ES-I3 (cell line): ENCODE measurements around the gene ZNF639.
"Not testable (repeated sequence)": the region's sequence is repeated elsewhere in the genome, so short reads cannot be mapped to it uniquely, and the experiment has no call there.

Experiments
- H3K36me3 ChIP-seq: 2 replicates; pipeline ENCODE4 v1.6.1; 2013; ENCODE audit warnings: mild to moderate bottlenecking, low read length, control low read depth, moderate library complexity; ENCODE audit not compliant: insufficient read depth
- H3K4me1 ChIP-seq: 2 replicates; pipeline ENCODE4 v1.6.1; 2013; ENCODE audit warnings: mild to moderate bottlenecking, control low read depth, low read length; ENCODE audit not compliant: insufficient read depth
- H3K9ac ChIP-seq: 2 replicates; pipeline ENCODE4 v1.6.1; 2013; ENCODE audit warnings: low read depth, mild to moderate bottlenecking, low read length, moderate library complexity
- H3K9me3 ChIP-seq: 2 replicates; pipeline ENCODE4 v1.6.1; 2013; ENCODE audit warnings: mild to moderate bottlenecking, low read length, moderate library complexity; ENCODE audit not compliant: control insufficient read depth, insufficient read depth

ZNF639 gene, protein sequence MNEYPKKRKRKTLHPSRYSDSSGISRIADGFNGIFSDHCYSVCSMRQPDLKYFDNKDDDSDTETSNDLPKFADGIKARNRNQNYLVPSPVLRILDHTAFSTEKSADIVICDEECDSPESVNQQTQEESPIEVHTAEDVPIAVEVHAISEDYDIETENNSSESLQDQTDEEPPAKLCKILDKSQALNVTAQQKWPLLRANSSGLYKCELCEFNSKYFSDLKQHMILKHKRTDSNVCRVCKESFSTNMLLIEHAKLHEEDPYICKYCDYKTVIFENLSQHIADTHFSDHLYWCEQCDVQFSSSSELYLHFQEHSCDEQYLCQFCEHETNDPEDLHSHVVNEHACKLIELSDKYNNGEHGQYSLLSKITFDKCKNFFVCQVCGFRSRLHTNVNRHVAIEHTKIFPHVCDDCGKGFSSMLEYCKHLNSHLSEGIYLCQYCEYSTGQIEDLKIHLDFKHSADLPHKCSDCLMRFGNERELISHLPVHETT

DNA sequence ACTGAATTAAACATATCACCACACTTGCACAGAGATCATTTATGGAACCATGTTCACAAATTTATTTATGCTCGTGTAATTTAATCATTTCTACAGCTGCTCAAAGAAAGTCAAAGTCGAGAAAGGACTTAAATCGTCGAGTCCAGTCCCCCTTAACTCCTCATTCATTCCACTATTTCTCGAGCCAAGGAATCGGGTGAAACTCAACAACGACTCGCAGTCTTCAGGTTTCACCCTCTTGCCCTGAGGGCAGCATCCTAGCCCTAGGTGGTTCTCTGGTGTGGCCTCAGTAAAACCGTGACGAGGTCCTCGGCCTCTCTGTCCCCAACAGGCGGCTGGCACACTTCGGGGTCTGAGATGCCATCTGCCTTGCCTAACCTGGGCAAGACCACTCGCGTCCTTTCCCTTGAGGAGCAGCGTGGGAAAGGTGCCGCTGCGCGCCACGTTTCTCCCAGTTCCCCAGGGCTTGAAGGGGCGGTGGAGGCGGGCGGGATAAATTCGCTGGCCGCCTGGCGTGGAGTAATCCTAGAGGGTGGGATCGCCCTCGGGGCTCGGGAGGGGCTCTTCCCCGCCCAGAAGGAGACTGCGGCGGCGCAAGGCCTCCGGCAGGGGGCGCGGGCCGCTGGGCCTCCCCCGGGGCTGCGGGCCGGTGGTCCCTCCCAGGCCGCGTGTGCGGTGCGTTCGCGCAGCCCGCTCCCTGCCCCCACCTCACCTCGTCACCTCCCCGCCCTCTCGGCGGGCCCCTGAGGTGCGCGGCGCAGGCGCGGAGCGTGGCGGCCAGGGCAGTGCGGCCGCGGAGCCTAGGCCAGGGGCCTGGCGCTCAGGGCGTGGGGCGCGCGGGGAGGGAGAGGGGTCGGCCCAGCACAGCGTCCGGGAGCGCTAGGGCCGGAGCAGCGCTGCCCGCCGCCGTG is at the start of gene ZNF639:
TSS of gene ZNF639 (plus strand) at position 746 of the 911 bp plus-strand sequence. CDS start 5,263 bp downstream, outside the sequence.
- H3K9ac ChIP-seq = peak within 1 kb of the TSS; percentile 80
- H3K4me1 ChIP-seq = no peaks in the 10 kb centered on the region
- no peaks in the 10 kb centered on the region for H3K36me3 ChIP-seq
- H3K9me3 ChIP-seq = no peaks in the 10 kb centered on the region

DNA sequence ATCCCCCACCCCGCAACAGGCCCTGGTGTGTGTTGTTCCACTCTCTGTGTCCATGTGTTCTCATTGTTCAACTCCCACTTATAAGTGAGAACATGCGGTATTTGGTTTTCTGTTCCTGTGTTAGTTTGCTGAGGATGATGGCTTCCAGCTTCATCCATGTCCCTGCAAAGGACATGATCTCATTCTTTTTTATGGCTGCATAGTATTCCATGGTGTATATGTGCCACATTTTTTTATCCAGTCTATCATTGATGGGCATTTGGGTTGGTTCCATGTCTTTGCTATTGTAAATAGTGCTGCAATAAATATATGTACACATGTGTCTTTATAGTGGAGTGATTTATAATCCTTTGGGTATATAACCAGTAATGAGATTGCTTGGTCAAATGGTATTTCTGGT is 48.4 kb upstream of the ZNF639 start:
- not testable (repeated sequence) for H3K9me3 ChIP-seq, H3K4me1 ChIP-seq, H3K9ac ChIP-seq, H3K36me3 ChIP-seq

DNA sequence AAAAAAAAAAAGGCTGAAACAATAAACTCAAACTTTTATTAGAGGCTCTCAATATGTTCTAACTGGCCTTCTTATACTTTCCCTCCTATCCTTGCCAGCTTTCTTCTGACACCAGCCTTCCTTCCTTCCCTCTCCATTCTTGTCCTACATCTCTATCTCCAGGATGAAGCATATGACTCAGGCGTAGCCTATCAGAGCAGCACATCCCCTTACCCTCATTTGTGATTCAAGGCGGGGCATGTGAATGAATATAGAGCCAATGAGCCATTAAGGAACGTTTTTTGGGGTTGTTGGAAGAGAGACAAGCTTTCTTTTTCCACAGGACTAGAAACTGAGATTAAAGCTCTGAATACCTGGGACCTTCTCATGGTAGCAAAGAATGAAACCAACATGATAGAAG is 46.8 kb upstream of the ZNF639 start:
- Histone ChIP-seq H3K9me3 (no peaks in the 10 kb centered on the region), H3K4me1 (peaks cover 7% of the 10 kb centered on the region; the same call in 1 of the 2 replicates), H3K36me3 (no peaks in the 10 kb centered on the region), H3K9ac (no peak overlapping the region)

DNA sequence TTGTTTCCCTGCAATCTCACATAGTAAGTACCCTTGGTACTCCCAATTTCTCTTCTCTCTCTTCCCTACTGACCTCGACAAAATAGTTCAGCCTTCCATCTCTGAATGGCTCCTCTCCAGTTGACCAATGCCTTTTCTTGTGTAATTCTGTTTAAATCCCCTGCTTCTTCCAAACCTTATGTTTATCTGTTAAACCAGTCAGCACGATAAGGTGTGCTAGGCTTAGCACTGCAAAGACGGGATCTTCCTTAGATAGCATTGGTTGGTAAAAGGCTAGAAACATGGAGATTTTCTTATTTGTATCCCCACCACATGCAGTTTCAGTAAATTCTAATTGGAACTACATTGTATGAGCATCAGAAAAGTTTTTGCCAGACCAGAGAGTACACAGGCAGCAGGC is 46.1 kb upstream of the ZNF639 start:
- Histone ChIP-seq H3K9me3 (no peaks in the 10 kb centered on the region), H3K9ac (no peak overlapping the region), H3K36me3 (no peaks in the 10 kb centered on the region), H3K4me1 (peaks cover 7% of the 10 kb centered on the region; the same call in 1 of the 2 replicates)

DNA sequence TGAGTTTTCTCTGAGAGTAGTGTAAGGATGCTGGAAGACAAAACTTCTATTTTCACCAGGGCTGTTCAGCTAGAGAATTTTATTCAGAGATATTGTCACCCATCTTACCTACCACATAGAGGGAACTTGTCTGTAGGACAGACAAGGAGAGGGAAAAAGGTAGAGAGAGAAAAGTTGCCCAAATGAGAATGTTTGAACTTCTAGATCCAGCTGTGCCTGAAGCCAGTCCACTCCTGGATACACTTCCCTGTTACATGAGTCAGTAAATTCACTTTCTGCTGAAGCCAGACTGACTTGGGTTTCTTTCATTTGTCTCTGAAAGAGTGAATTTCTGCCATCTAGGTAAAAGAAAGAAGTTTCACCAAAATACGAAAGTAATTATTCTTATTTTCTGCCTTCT is 44.7 kb upstream of the ZNF639 start:
- Histone ChIP-seq H3K9ac (no peak overlapping the region), H3K4me1 (peaks cover 7% of the 10 kb centered on the region; the same call in 1 of the 2 replicates), H3K9me3 (no peaks in the 10 kb centered on the region), H3K36me3 (no peaks in the 10 kb centered on the region)

DNA sequence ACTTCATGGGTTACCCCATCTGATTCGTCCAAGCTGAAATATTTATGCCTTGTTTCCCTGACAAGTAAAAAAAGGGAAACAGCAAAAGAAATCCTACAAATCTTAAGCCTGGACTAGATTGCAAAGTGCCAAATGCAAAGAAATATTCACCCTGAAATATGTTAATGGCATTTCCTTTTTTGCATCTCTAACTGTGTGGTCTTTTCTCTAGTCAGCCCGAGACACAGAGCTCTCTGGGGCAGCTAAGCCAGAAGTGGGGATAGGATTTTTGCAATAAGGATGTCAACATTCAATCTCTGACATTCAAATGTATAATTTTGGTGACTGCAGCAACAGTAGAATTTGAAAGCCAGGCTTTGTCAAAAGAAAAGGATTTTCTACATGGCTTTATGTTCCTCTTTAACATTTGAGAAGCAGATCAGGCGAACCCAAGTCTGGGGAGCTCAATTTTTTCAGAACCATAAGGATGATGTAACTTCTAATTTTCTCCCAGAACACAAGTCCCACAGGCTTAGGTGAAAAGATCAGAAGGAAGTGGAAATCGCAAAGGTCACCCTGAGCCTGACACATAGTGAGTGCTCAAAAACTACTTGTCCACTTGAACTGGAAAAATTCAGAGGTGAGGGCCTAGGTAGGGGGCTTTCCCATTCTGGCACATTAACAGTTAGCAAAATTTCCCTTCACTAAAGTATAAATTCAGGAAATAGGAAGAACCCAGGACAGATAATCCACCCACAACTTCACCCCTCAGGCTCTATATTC is 43.7 kb upstream of the ZNF639 start:
- H3K9me3 ChIP-seq = no peaks in the 10 kb centered on the region
- no peak overlapping the region for H3K9ac ChIP-seq
- no peaks in the 10 kb centered on the region for H3K36me3 ChIP-seq
- H3K4me1 ChIP-seq = peaks cover 7% of the 10 kb centered on the region; the same call in 1 of the 2 replicates

DNA sequence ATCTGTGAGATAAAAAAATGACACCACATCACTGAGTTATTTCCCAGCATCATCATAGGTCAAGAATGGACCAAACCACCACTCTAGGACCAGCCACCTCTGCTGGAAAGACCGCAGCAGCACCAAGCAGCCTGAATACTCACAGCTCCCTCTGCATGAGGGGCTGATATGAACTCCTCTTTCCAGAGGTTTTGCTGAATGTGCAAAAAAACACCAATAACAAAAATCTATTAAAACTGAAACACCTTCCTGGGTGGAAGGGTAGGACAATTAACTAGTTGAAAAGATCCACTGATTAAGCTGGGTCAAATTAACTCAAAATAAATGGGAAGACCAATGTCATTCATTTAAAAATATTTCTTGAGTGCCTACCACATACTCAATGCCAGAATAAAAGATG is 43.0 kb upstream of the ZNF639 start:
- H3K9me3 ChIP-seq = no peaks in the 10 kb centered on the region
- H3K36me3 ChIP-seq = no peaks in the 10 kb centered on the region
- no peak overlapping the region for H3K9ac ChIP-seq
- peaks cover 7% of the 10 kb centered on the region; the same call in 1 of the 2 replicates for H3K4me1 ChIP-seq

DNA sequence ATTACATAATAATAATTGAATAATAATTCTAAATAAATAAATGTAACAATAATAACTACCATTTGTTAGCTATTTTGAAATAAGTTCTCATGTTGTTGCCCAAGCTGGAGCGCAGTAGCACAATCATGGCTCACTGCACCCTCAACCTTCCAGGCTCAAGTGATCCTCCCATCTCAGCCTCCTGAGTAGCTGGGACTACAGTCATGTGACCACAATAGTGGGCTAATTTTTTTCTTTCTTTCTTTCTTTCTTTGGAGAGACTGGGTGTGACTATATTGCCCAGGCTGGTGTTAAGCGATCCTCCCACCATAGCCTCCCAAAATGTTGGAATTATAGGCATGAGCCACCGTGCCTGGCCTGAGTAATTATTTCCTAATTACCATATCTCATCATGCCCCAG is 41.0 kb upstream of the ZNF639 start:
- peaks cover 7% of the 10 kb centered on the region; the same call in 1 of the 2 replicates for H3K4me1 ChIP-seq
- no peaks in the 10 kb centered on the region for H3K9me3 ChIP-seq
- no peaks in the 10 kb centered on the region for H3K36me3 ChIP-seq
- no peak overlapping the region for H3K9ac ChIP-seq

DNA sequence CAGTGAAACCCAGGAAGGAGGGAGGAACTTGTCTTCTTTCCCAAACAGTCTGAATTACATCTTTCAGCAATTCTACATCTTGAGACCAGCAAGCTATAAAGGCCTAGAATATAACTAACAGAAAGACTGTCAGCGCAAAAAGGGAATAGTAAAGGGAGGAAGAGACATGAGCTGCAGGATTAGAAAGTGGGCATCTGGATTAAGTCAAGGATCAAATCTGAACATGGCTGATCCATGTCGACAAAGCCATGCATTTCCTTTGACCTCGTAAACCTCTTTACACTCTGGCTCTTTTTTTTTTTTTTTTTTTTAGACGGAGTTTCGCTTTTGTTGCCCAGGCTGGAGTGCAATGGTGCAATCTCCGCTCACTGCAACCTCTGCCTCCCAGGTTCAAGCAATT is 36.5 kb upstream of the ZNF639 start:
- Histone ChIP-seq H3K9ac (no peak overlapping the region), H3K36me3 (no peaks in the 10 kb centered on the region), H3K9me3 (no peaks in the 10 kb centered on the region), H3K4me1 (no peaks in the 10 kb centered on the region)

DNA sequence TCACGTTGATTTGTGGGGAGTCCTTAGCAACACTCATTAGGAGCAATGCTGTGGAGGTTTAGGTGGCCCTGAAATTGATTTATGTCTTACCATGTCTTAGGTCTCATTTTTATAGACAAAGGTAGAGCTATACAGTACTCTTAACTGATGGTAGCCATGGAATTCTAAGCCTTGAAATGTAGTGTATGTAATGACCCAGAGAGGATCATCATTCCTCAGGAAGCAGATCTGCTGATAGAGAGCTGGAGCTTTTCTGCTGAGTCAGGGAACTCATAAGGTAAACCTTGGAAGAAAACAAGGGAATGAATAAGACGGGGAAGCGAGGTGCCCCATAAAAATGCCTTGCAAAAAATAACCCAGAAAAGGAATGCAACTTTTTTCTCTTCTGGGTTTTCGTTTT is 34.0 kb upstream of the ZNF639 start:
- Histone ChIP-seq H3K9me3 (no peaks in the 10 kb centered on the region), H3K9ac (no peak overlapping the region), H3K4me1 (no peaks in the 10 kb centered on the region), H3K36me3 (no peaks in the 10 kb centered on the region)

DNA sequence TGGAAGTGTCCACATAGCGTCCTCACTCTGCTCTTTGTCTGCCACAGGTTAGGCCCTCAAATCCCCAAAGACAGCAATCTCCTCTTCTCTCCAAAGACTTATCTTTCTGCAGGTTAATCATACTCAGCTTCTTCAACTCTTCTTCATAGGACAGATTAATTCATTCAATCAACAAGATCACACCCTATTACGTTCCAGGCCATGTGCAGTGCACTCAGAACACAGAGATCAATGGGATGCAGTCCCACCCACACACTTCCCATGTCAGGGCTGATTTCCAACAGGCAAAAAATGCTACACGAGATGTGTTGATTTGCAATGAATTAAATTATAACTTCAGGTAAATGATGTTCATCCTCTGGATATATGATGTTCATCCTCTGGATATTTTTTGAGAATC is 33.5 kb upstream of the ZNF639 start:
- no peak overlapping the region for H3K9ac ChIP-seq
- no peaks in the 10 kb centered on the region for H3K9me3 ChIP-seq
- no peaks in the 10 kb centered on the region for H3K36me3 ChIP-seq
- no peaks in the 10 kb centered on the region for H3K4me1 ChIP-seq

DNA sequence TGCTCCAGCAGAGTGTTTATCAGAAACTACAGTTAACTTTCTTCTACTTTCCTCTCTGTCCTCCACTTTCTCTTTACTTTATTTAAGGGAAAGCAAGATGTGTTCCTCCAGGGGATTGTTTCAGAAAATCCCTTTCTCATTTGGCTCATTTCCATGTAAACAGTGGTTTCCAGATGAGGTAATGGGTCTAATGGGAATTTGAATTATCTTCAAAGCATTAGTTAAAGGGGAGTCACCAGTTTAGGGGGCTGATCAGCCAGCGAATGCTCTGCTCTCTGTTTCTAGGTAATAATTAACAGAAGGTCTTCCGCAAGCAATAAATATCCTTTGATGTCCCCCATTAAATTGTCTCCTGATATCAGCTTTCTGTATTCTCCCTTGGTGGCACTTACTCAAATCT is 30.4 kb upstream of the ZNF639 start:
- Histone ChIP-seq H3K36me3 (no peaks in the 10 kb centered on the region), H3K4me1 (peaks cover 10% of the 10 kb centered on the region; the same call in 1 of the 2 replicates), H3K9ac (no peak overlapping the region), H3K9me3 (no peaks in the 10 kb centered on the region)

DNA sequence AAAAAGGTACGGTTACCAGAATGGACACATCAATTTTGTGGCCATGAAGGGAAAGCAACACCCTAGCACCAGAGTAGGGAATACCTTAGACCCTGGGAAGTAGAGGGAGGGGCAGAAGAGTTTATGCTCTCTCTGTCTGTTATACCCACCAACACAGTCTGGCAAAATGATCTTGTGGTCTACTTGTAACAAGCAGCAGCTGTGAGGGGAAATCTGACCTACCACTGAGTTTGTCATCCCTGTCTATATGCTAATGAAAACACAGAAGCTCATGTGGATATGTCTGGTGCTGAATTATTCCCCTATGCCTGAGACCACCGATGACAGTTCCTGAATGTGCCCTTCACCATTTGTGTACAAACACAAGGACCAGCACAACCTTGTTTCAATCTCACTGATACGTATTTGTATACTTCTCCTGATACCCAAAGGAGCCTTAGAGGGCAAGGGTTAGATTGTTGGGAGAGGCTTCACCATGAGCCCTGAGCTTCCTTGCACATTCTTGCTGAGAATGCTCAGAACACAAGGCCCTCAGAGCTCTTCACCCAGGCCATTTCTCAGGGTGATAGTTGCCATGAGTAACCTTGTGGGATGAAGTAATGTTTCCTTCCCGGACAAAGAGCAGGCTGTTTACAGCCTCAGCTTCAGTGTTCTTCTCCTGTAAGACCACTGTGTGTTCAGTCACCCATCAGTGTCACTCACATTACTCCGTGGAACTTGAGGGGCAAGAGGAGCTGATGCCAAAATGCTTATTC is 24.7 kb upstream of the ZNF639 start:
- no peaks in the 10 kb centered on the region for H3K9me3 ChIP-seq
- no peaks in the 10 kb centered on the region for H3K36me3 ChIP-seq
- H3K4me1 ChIP-seq = peaks cover 10% of the 10 kb centered on the region; the same call in 1 of the 2 replicates
- no peak overlapping the region for H3K9ac ChIP-seq
